ENCODE results near the gene NOS3. TPM values are rescaled to one million over a fixed set of nuclear protein-coding genes. Genes with fewer than 3 reads are reported as not detected.
"Not testable (repeated sequence)": the region's sequence is repeated elsewhere in the genome, so short reads cannot be mapped to it uniquely, and the experiment has no call there.

The NOS3 gene
- total RNA-seq, 1 donor from 2014 or later = 10.0 TPM

GRCh38 chr7:151008511-151009323 is 17.9 kb downstream of the NOS3 start:
- DNase-seq (peak; percentile 85), ATAC-seq (ENCODE audit: poor library complexity) (peak; percentile 70)
- intact Hi-C loops (cut with DNase I) = no loop called here

- ATAC-seq (ENCODE audit: poor library complexity) (no peak), DNase-seq (no peak)
- intact Hi-C loops (cut with DNase I) = no loop called here
These were observed 18.7 kb downstream of the NOS3 start for GRCh38 chr7:151009327-151010036.

- ATAC-seq (ENCODE audit: poor library complexity) = no peak
- intact Hi-C loops (cut with DNase I) = no loop called here
- DNase-seq = no peak
These were observed 19.2 kb downstream of the NOS3 start for GRCh38 chr7:151010037-151010306.

- intact Hi-C loops (cut with DNase I) = no loop called here
- DNase-seq = no peak
- no peak for ATAC-seq (ENCODE audit: poor library complexity)
These were observed 19.7 kb downstream of the NOS3 start for GRCh38 chr7:151010307-151011096.

GRCh38 chr7:151011097-151011409 is 20.2 kb downstream of the NOS3 start:
- intact Hi-C loops (cut with DNase I) = no loop called here
- ATAC-seq (ENCODE audit: poor library complexity) = no peak

GRCh38 chr7:151011616-151012015 is 20.8 kb downstream of the NOS3 start:
- ATAC-seq (ENCODE audit: poor library complexity); intact Hi-C loops (cut with DNase I); DNase-seq: not testable (repeated sequence)

More at GRCh38 chr7:151011097-151011409, 20.2 kb downstream of the NOS3 start:
- no peak for DNase-seq

GRCh38 chr7:151012031-151012692 is 21.3 kb downstream of the NOS3 start:
- intact Hi-C loops (cut with DNase I) = no loop called here
- DNase-seq (no peak), ATAC-seq (ENCODE audit: poor library complexity) (no peak)

- intact Hi-C loops (cut with DNase I) = no loop called here
- ATAC-seq (ENCODE audit: poor library complexity) = peak; percentile 47
- no peak for DNase-seq
These were observed 22.1 kb downstream of the NOS3 start for GRCh38 chr7:151012911-151013347.

GRCh38 chr7:151013356-151013732 is 22.5 kb downstream of the NOS3 start:
- peak; percentile 28 for ATAC-seq (ENCODE audit: poor library complexity)
- no peak for DNase-seq
- intact Hi-C loops (cut with DNase I) = no loop called here

- peak; percentile 55 for ATAC-seq (ENCODE audit: poor library complexity)
- intact Hi-C loops (cut with DNase I) = no loop called here
These were observed 23.1 kb downstream of the NOS3 start for GRCh38 chr7:151013733-151014497.

GRCh38 chr7:151014950-151015349 is 24.1 kb downstream of the NOS3 start:
- ATAC-seq (ENCODE audit: poor library complexity) = no peak
- intact Hi-C loops (cut with DNase I) = no loop called here
- DNase-seq = no peak

More at GRCh38 chr7:151013733-151014497, 23.1 kb downstream of the NOS3 start:
- DNase-seq = peak; percentile 85

- intact Hi-C loops (cut with DNase I) = no loop called here
- ATAC-seq (ENCODE audit: poor library complexity) (no peak), DNase-seq (no peak)
These were observed 25.1 kb downstream of the NOS3 start for GRCh38 chr7:151015967-151016366.

- ATAC-seq (ENCODE audit: poor library complexity) (no peak), DNase-seq (no peak)
- intact Hi-C loops (cut with DNase I) = no loop called here
These were observed 25.7 kb downstream of the NOS3 start for GRCh38 chr7:151016505-151016904.

- no peak for DNase-seq
- no peak for ATAC-seq (ENCODE audit: poor library complexity)
- intact Hi-C loops (cut with DNase I) = no loop called here
These were observed 26.1 kb downstream of the NOS3 start for GRCh38 chr7:151016942-151017341.

GRCh38 chr7:151017370-151017952 is 26.6 kb downstream of the NOS3 start:
- DNase-seq (no peak), ATAC-seq (ENCODE audit: poor library complexity) (no peak)
- intact Hi-C loops (cut with DNase I) = no loop called here

GRCh38 chr7:151017953-151018420 is 27.2 kb downstream of the NOS3 start:
- intact Hi-C loops (cut with DNase I) = no loop called here
- peak; percentile 74 for ATAC-seq (ENCODE audit: poor library complexity)

GRCh38 chr7:151018421-151019129 is 27.8 kb downstream of the NOS3 start:
- ATAC-seq (ENCODE audit: poor library complexity) (peak; percentile 36), DNase-seq (no peak)
- intact Hi-C loops (cut with DNase I) = no loop called here

More at GRCh38 chr7:151017953-151018420, 27.2 kb downstream of the NOS3 start:
- DNase-seq = peak; percentile 84

All from Right ventricle myocardium superior (tissue), 1 donor.